Measurements from ENCODE around the gene CBX5. TPM values are rescaled to one million over a fixed set of nuclear protein-coding genes. Genes with fewer than 3 reads are reported as not detected.

The CBX5 gene
- total and polyA plus RNA-seq, 2 donors: 8.4 to 48.1 TPM

DNA sequence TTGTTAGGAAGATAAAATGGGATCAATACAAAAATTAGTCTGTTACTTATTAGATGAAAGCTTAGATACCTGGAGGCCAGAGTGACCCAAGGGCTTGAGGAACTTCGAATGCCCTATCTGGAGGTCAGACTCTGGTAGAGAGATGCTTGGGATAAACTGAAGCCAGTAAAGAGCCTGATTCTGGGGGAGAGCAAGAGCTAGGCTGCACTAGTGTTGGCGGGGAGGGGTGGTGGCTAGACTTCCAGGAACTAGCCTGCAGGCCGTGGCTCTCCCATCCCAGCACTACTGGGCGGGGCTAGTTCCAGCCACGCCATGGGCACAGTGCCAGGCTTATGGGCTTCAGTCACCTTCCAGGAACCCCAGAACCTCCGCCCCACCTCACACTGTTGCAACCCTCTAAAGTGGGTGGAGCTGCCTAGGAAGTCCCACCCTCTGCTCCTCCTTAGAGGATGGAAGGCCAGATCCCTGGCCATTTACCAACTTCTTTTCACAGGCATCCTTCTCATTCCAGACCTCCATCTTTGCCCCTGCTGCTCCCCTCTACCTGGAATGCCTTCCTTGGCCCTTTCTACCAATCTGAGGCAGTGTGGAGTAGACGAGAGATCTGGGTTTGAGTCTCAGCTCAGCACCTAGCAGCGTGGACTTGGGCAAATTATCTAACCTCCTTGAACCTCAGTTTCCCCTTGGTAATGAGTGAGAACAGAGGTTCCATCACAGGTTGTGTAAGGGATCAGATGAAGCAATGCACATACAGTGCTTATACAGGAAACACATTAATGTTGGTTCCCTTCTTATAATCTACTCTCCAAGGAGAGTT is 27.2 kb upstream of the CBX5 start:
- no peak for DNase-seq (ENCODE audit: low read depth in 6 of 9, low spot score in 9 of 9)
- 39% methylated on average over 8 of the region's 8 CpGs for WGBS
- H3K27me3 ChIP-seq (ENCODE audit: control insufficient read depth in 2 of 2, insufficient read depth in 1 of 2, low read length in 1 of 2): peaks cover 0 to 9% of the 10 kb centered on the region in 2 donors
- no peaks in the 10 kb centered on the region for H3K9me3 ChIP-seq (ENCODE audit: control insufficient read depth in 2 of 2, insufficient read depth in 1 of 2, low read length in 1 of 2)
- no peak overlapping the region for H3K4me3 ChIP-seq (ENCODE audit: low read length in 2 of 2)
- no peaks in the 10 kb centered on the region for H3K36me3 ChIP-seq (ENCODE audit: control insufficient read depth in 2 of 2, insufficient read depth in 2 of 2, low read length in 1 of 2)
- H3K27ac ChIP-seq (ENCODE audit: low read depth in 1 of 2, low read length in 1 of 2): no peak overlapping the region
- peaks cover 4 to 16% of the 10 kb centered on the region in 2 donors for H3K4me1 ChIP-seq (ENCODE audit: control insufficient read depth in 2 of 2, insufficient read depth in 2 of 2, low read length in 2 of 2)

DNA sequence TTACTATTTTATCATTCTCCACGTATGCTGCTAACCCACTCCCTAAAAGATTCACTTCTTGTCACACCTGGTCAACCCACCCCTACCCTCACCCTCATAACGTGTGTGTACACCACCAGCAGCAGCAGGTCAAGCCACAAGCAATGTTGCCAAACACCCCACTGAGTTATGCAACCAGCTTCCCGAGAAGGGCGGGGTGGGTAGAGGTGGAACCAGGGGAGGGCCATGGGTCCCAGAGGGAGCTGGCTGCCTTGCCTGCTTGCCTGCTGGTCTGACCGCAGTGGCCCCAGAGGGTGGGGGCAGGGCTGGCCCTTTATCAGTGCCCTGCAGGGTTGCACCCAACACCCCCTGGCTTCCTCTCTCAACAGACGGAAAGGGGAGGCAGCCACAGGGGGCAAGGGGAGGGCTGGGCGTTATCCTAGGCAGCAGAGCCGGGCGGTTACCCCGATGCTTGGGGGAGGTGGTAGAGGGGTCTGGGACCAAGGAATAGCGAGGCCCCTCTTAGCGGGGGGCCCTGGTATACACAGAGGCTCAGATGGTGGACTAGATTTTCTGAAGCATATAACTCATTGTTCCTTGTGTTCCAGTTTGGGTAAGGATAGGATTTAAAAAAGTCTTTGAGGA is 24.4 kb upstream of the CBX5 start:
- peak in 1 of 9 donors; percentile 39 for DNase-seq (ENCODE audit: low read depth in 6 of 9, low spot score in 9 of 9)
- 3% methylated on average over 12 of the region's 12 CpGs for WGBS
- Histone ChIP-seq H3K4me3 (ENCODE audit: low read length in 2 of 2) (no peak overlapping the region), H3K36me3 (ENCODE audit: control insufficient read depth in 2 of 2, insufficient read depth in 2 of 2, low read length in 1 of 2) (no peaks in the 10 kb centered on the region), H3K4me1 (ENCODE audit: control insufficient read depth in 2 of 2, insufficient read depth in 2 of 2, low read length in 2 of 2) (peaks cover 7 to 32% of the 10 kb centered on the region in 2 donors), H3K27me3 (ENCODE audit: control insufficient read depth in 2 of 2, insufficient read depth in 1 of 2, low read length in 1 of 2) (peaks cover 7 to 33% of the 10 kb centered on the region in 2 donors), H3K27ac (ENCODE audit: low read depth in 1 of 2, low read length in 1 of 2) (no peak overlapping the region), H3K9me3 (ENCODE audit: control insufficient read depth in 2 of 2, insufficient read depth in 1 of 2, low read length in 1 of 2) (no peaks in the 10 kb centered on the region)

DNA sequence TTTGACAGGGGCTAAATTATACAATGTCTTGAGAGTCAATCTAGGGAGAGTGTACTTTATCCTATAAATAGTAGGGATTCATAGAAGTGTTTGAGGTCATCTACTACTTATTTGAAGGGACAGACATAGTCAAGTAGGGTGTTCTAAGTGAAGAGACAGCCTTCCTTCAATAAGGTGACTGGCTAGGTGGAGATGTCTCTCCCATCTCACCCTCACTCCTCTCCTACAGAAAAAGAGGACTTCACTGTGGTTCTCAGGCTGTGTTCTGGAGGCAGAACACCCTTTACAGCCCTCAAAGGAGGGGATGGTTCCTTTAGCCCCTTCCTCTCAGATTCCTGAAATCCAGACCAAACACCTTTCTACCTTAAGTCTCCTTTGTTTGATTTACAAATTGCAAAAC is 23.7 kb upstream of the CBX5 start:
- DNase-seq (ENCODE audit: low read depth in 6 of 9, low spot score in 9 of 9): no peak
- peaks cover 10 to 38% of the 10 kb centered on the region in 2 donors for H3K27me3 ChIP-seq (ENCODE audit: control insufficient read depth in 2 of 2, insufficient read depth in 1 of 2, low read length in 1 of 2)
- peaks cover 7 to 32% of the 10 kb centered on the region in 2 donors for H3K4me1 ChIP-seq (ENCODE audit: control insufficient read depth in 2 of 2, insufficient read depth in 2 of 2, low read length in 2 of 2)
- no peaks in the 10 kb centered on the region for H3K36me3 ChIP-seq (ENCODE audit: control insufficient read depth in 2 of 2, insufficient read depth in 2 of 2, low read length in 1 of 2)
- H3K4me3 ChIP-seq (ENCODE audit: low read length in 2 of 2): no peak overlapping the region
- H3K9me3 ChIP-seq (ENCODE audit: control insufficient read depth in 2 of 2, insufficient read depth in 1 of 2, low read length in 1 of 2): no peaks in the 10 kb centered on the region
- H3K27ac ChIP-seq (ENCODE audit: low read depth in 1 of 2, low read length in 1 of 2): no peak overlapping the region

DNA sequence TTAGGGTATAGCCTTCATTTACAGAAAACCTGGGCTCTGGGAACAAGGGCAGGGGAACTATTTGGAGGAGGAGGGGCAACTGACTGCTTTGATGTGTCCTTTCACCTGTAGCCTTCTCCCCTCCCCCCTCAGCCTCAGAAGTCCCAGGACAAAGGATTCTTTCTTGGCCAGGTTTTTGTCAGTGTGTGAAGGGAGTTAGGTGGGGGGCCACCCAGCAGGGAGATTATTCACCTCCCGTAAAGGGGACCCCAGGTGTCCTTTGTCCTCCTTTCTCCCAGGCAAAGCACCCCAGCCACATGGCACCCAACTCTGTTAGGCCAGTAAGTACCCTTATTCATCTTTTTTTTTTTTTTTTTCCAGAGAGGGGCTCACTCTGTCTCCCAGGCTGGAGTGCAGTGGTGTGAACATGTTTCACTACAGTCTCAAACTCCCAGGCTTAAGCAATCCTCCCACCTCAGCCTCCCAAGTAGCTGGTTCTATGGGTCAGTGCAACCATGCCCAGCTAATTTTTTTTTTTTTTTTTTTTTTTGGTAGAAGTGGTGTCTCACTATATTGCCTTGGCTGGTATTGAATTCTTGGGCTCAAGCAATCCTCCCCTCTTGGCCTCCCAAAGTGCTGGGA is 21.6 kb upstream of the CBX5 start:
- no peaks in the 10 kb centered on the region for H3K9me3 ChIP-seq (ENCODE audit: control insufficient read depth in 2 of 2, insufficient read depth in 1 of 2, low read length in 1 of 2)
- WGBS: 24% methylated on average over 1 of the region's 1 CpG
- no peak overlapping the region for H3K4me3 ChIP-seq (ENCODE audit: low read length in 2 of 2)
- no peak overlapping the region for H3K27ac ChIP-seq (ENCODE audit: low read depth in 1 of 2, low read length in 1 of 2)
- peaks cover 7 to 27% of the 10 kb centered on the region in 2 donors for H3K4me1 ChIP-seq (ENCODE audit: control insufficient read depth in 2 of 2, insufficient read depth in 2 of 2, low read length in 2 of 2)
- peaks cover 10 to 38% of the 10 kb centered on the region in 2 donors for H3K27me3 ChIP-seq (ENCODE audit: control insufficient read depth in 2 of 2, insufficient read depth in 1 of 2, low read length in 1 of 2)
- no peaks in the 10 kb centered on the region for H3K36me3 ChIP-seq (ENCODE audit: control insufficient read depth in 2 of 2, insufficient read depth in 2 of 2, low read length in 1 of 2)
- DNase-seq (ENCODE audit: low read depth in 6 of 9, low spot score in 9 of 9): no peak

DNA sequence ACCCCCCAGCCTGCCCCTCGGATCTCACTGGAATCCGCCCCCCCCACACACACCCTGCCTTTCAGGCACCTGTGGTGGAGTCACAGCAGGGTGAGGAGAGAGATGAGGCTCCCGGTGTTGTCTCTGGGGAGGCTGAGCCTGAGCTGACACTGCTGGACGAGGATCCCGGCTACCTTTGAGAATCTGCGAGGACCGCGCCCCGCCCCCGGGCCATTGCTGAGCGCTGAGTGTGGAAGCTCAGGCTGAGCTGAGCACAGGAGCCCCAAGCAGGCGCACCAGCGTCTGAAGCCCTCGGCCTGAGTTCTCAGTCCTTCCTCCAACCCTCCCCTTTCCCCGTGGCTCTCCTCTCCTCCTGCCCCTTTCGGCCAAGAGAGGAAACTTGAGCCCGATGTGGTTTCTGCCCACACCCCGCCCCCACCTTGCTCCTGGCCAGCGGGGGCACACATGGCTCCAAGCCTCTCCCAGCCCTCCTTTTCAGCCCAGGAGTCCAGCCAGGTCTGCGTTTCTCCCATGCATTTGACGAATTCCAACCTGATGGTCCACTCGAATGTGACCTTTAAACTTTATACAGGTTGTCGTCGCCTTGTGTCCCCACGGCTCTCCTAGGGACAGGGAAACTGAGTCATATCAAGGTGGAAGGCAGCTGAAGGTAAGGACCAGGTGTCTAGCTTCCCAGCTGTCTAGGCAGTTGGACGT is 21.0 kb upstream of the CBX5 start, which contains the start of gene NFE2:
TSS of gene NFE2 (minus strand) at position 284 of the 696 bp plus-strand sequence. CDS start 5,767 bp downstream, outside the sequence.
- Histone ChIP-seq H3K36me3 (ENCODE audit: control insufficient read depth in 2 of 2, insufficient read depth in 2 of 2, low read length in 1 of 2) (no peaks in the 10 kb centered on the region), H3K4me3 (ENCODE audit: low read length in 2 of 2) (peak within 1 kb of the TSS; percentile 24 to 26), H3K4me1 (ENCODE audit: control insufficient read depth in 2 of 2, insufficient read depth in 2 of 2, low read length in 2 of 2) (peaks cover 7 to 27% of the 10 kb centered on the region in 2 donors), H3K27ac (ENCODE audit: low read depth in 1 of 2, low read length in 1 of 2) (no peak within 1 kb of the TSS), H3K27me3 (ENCODE audit: control insufficient read depth in 2 of 2, insufficient read depth in 1 of 2, low read length in 1 of 2) (peaks cover 10 to 38% of the 10 kb centered on the region in 2 donors), H3K9me3 (ENCODE audit: control insufficient read depth in 2 of 2, insufficient read depth in 1 of 2, low read length in 1 of 2) (no peaks in the 10 kb centered on the region)
- peak in 1 of 9 donors; percentile 51 for DNase-seq (ENCODE audit: low read depth in 6 of 9, low spot score in 9 of 9)
- WGBS: 3% methylated on average over 26 of the region's 26 CpGs

DNA sequence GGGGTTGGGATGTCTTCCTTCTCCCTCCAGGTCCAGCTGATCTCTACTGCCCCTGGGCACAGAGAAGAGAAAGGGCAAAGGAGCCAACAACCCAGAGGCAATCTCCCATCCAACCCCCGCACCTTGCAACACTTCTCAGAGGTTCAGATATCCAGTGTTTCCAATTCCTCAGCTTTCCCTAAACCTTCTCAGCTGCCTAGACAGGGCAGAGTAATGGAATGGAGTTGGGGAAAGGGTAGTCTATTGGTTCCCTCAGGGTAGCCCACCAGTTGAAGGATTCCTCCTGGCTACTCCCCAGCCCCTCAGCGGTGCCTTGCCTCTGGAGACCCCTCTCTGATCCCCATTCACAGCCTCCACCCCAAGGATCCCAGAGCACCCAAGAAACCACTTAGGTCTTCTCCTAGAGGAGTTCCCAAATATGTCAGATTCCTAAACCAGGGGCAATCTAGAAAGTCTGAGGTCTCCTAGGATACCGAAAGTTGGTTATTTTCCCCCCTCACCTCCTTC is 20.4 kb upstream of the CBX5 start:
- peak overlapping the region; percentile 24 to 26 for H3K4me3 ChIP-seq (ENCODE audit: low read length in 2 of 2)
- no peak for DNase-seq (ENCODE audit: low read depth in 6 of 9, low spot score in 9 of 9)

DNA sequence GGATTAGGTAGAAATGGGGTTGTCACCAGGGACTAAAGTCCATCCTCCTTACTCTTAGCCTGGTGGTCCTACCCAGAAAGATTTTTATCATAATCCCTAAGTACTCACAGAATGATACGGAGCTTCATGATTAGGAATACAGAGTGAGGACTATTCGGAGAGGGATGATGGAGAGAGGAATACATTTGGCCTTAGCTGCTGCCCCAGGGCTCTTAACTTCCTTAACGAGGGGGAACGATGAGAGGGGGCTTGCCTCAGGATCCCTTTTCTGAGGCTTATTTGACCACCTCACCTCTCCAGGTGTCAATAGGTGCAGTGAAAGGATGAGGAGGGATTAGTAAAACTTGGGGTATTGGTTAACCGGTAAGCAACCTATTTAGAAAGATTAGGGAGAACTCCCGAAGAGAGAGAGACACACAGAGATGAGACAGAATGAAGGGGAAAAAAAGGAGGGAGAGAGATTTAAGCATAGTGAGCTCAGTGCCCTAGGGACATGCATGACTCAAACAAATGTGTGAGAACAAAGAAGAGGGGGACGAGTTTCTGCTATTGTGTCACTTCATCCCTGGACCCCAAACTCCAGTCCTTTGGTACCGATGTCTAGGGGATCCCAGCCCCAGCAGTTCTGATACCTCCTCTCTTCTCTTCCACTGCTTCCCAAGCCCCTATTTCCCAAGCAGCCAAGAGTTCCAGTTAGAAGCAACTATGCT is 19.7 kb upstream of the CBX5 start:
- no peak for DNase-seq (ENCODE audit: low read depth in 6 of 9, low spot score in 9 of 9)
- Histone ChIP-seq H3K36me3 (ENCODE audit: control insufficient read depth in 2 of 2, insufficient read depth in 2 of 2, low read length in 1 of 2) (no peaks in the 10 kb centered on the region), H3K9me3 (ENCODE audit: control insufficient read depth in 2 of 2, insufficient read depth in 1 of 2, low read length in 1 of 2) (no peaks in the 10 kb centered on the region), H3K27me3 (ENCODE audit: control insufficient read depth in 2 of 2, insufficient read depth in 1 of 2, low read length in 1 of 2) (peaks cover 10 to 38% of the 10 kb centered on the region in 2 donors), H3K4me1 (ENCODE audit: control insufficient read depth in 2 of 2, insufficient read depth in 2 of 2, low read length in 2 of 2) (peaks cover 7 to 26% of the 10 kb centered on the region in 2 donors), H3K4me3 (ENCODE audit: low read length in 2 of 2) (peak overlapping the region in 1 of 2 donors; percentile 24), H3K27ac (ENCODE audit: low read depth in 1 of 2, low read length in 1 of 2) (no peak overlapping the region)
- 15% methylated on average over 8 of the region's 8 CpGs for WGBS

More for the DNA sequence above, 20.4 kb upstream of the CBX5 start:
- H3K4me1 ChIP-seq (ENCODE audit: control insufficient read depth in 2 of 2, insufficient read depth in 2 of 2, low read length in 2 of 2): peaks cover 7 to 27% of the 10 kb centered on the region in 2 donors
- no peak overlapping the region for H3K27ac ChIP-seq (ENCODE audit: low read depth in 1 of 2, low read length in 1 of 2)
- peaks cover 10 to 38% of the 10 kb centered on the region in 2 donors for H3K27me3 ChIP-seq (ENCODE audit: control insufficient read depth in 2 of 2, insufficient read depth in 1 of 2, low read length in 1 of 2)
- H3K9me3 ChIP-seq (ENCODE audit: control insufficient read depth in 2 of 2, insufficient read depth in 1 of 2, low read length in 1 of 2): no peaks in the 10 kb centered on the region
- 7% methylated on average over 3 of the region's 3 CpGs for WGBS
- H3K36me3 ChIP-seq (ENCODE audit: control insufficient read depth in 2 of 2, insufficient read depth in 2 of 2, low read length in 1 of 2): no peaks in the 10 kb centered on the region

DNA sequence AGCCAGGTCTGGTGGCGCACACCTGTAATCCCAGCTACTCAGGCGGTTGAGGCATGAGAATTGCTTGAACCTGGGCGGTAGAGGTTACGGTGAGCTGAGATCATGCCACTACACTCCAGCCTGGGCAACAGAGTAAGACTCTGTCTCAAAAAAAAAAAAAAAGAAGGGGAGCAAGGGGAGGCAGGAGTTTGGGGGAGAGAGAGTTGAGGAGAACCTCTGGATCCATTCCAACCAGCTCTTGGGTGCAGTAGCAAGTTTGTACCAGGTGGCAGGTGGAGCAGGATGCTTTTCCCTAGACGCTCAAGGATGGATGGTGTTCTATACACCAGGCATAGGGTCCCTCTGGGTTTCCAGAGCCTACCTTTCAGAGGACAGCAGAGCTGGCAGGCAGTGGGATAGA is 19.0 kb upstream of the CBX5 start:
- Histone ChIP-seq H3K36me3 (ENCODE audit: control insufficient read depth in 2 of 2, insufficient read depth in 2 of 2, low read length in 1 of 2) (no peaks in the 10 kb centered on the region), H3K27me3 (ENCODE audit: control insufficient read depth in 2 of 2, insufficient read depth in 1 of 2, low read length in 1 of 2) (peaks cover 10 to 32% of the 10 kb centered on the region in 2 donors), H3K4me3 (ENCODE audit: low read length in 2 of 2) (no peak overlapping the region), H3K9me3 (ENCODE audit: control insufficient read depth in 2 of 2, insufficient read depth in 1 of 2, low read length in 1 of 2) (no peaks in the 10 kb centered on the region), H3K4me1 (ENCODE audit: control insufficient read depth in 2 of 2, insufficient read depth in 2 of 2, low read length in 2 of 2) (peaks cover 3 to 19% of the 10 kb centered on the region in 2 donors), H3K27ac (ENCODE audit: low read depth in 1 of 2, low read length in 1 of 2) (no peak overlapping the region)
- 74% methylated on average over 5 of the region's 5 CpGs for WGBS
- DNase-seq (ENCODE audit: low read depth in 6 of 9, low spot score in 9 of 9): no peak

Data from thymus (tissue), 11 donors.